ENCODE results near the gene HNRNPA3.
"Not testable (repeated sequence)": the region's sequence is repeated elsewhere in the genome, so short reads cannot be mapped to it uniquely, and the experiment has no call there.

Gene HNRNPA3

DNA sequence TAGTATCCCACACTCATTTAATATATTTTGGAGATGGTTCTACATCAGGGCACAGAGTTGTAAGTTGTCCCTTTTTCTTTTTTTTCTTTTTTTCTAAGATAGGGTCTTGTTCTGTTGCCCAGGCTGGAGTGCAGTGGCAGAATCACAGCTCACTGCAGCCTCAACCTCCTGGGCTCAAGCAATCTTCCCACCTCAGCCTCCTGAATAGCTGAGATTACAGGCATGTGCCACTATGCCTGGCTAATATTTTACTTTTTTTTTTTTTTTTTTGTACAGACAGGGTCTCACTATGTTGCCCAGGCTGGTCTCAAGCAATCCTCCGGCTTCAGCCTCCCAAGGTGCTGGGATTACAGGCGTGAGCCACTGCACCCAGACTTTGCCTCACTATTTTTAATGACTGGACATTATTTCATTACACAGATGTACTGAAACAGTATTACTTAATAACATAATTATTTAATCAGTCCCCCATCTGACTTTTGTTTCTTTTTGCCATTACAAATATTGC, 34.0 kb downstream of the HNRNPA3 start:
- H3K9ac ChIP-seq (ENCODE audit: low read depth, low read length, poor library complexity); H2BK5ac ChIP-seq (ENCODE audit: low read length); H4K8ac ChIP-seq (ENCODE audit: low read depth, low read length); H3K14ac ChIP-seq (ENCODE audit: low read length); H3K23ac ChIP-seq (ENCODE audit: low read depth, low read length, poor library complexity); H3K27me3 ChIP-seq (ENCODE audit: control insufficient read depth in 3 of 3, insufficient read depth in 3 of 3, low read depth in 1 of 3, low read length in 3 of 3); H3K27ac ChIP-seq (replicated peaks; ENCODE audit: low read length); H2BK12ac ChIP-seq (ENCODE audit: low read length); H3K18ac ChIP-seq (ENCODE audit: low read length); H3K4ac ChIP-seq (ENCODE audit: low read length); H3K4me1 ChIP-seq (ENCODE audit: control insufficient read depth in 2 of 2, insufficient read depth in 1 of 2, low read depth in 1 of 2, low read length in 2 of 2); H2BK120ac ChIP-seq (ENCODE audit: low read depth, low read length); H2AFZ ChIP-seq (ENCODE audit: low read length); H4K91ac ChIP-seq (ENCODE audit: low read depth, low read length, poor library complexity); H3K79me1 ChIP-seq (ENCODE audit: low read depth, low read length); H2AK5ac ChIP-seq (ENCODE audit: low read depth, low read length); DNase-seq (ENCODE audit: low spot score); H3K4me2 ChIP-seq (ENCODE audit: insufficient read depth, low read length, poor library complexity, severe bottlenecking); H2BK15ac ChIP-seq (ENCODE audit: low read length); H3K4me3 ChIP-seq (ENCODE audit: low read length in 2 of 2); H3K9me3 ChIP-seq (replicated peaks in 1 of 2; ENCODE audit: control insufficient read depth in 2 of 2, insufficient read depth in 1 of 2, low read depth in 1 of 2, low read length in 2 of 2): not testable (repeated sequence)
- no CpG with 5 or more reads among the region's 2 CpGs for WGBS, 2 donors (ENCODE audit: extremely low coverage in 2 of 2, insufficient read length in 2 of 2, insufficient replicate concordance in 1 of 2)
- peaks cover 0 to 23% of the 10 kb centered on the region in 2 donors for H3K36me3 ChIP-seq (replicated peaks in 1 of 2; ENCODE audit: control insufficient read depth in 2 of 2, insufficient read depth in 2 of 2, low read length in 2 of 2)

DNA sequence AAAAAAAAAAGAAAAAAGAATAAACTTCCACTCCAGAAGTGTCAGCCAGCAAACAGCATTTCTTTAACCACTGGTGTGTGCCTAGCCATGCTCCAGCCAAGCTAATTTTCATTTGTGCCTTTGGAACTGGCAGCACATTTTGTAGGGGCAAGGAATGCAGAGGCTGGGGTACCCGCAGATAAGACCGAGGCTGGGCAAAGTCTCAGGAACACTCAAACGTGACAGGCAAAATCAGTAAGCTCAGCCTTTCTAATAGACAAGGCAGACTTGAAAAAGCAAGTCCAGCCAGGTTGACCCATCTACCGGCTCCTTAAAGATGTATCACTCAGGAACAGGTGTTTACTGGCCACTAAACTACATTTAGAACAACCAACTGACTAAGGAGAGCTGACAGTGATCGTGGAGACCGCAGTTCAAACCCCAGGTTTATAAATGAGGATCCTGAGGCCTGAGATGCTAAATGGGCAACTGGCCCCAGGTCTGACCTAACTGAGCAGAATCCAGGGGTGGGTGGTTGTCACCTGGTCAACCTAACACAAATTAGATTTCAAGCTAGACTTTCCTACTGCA, 35.2 kb downstream of the HNRNPA3 start:
- peaks cover 0 to 3% of the 10 kb centered on the region in 2 donors for H3K9me3 ChIP-seq (replicated peaks in 1 of 2; ENCODE audit: control insufficient read depth in 2 of 2, insufficient read depth in 1 of 2, low read depth in 1 of 2, low read length in 2 of 2)
- no CpG with 5 or more reads among the region's 6 CpGs for WGBS, 2 donors (ENCODE audit: extremely low coverage in 2 of 2, insufficient read length in 2 of 2, insufficient replicate concordance in 1 of 2)

DNA sequence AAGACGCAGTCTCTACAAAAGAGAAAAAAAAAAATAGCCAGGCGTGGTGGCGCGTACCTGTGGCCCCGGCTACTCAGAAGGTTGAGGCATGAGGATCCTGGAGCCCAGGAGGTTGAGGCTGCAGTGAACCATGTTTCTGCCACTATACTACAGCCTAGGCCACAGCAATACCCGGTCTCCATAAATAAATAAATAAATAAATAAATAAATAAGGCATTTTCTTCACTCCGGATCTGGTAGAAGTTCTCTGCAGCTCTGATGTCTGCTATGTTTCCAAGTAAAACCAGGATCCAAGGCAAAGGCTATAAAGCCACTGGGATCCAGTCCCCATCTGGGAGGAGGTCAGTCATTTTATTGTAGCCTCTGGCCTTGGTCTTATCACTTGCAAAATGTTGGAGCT, 36.4 kb downstream of the HNRNPA3 start:
- Histone ChIP-seq H2BK12ac (ENCODE audit: low read length) (no peak overlapping the region), H3K4me1 (ENCODE audit: control insufficient read depth in 2 of 2, insufficient read depth in 1 of 2, low read depth in 1 of 2, low read length in 2 of 2) (peaks cover 0 to 3% of the 10 kb centered on the region in 2 donors), H3K4me2 (ENCODE audit: insufficient read depth, low read length, poor library complexity, severe bottlenecking) (no peak overlapping the region), H2BK120ac (ENCODE audit: low read depth, low read length) (no peak overlapping the region), H4K8ac (ENCODE audit: low read depth, low read length) (no peak overlapping the region), H3K27ac (replicated peaks; ENCODE audit: low read length) (no peak overlapping the region), H3K9me3 (replicated peaks in 1 of 2; ENCODE audit: control insufficient read depth in 2 of 2, insufficient read depth in 1 of 2, low read depth in 1 of 2, low read length in 2 of 2) (peaks cover 0 to 3% of the 10 kb centered on the region in 2 donors), H3K23ac (ENCODE audit: low read depth, low read length, poor library complexity) (no peak overlapping the region), H2BK5ac (ENCODE audit: low read length) (no peak overlapping the region), H2BK15ac (ENCODE audit: low read length) (no peak overlapping the region), H3K4me3 (ENCODE audit: low read length in 2 of 2) (no peak overlapping the region), H3K18ac (ENCODE audit: low read length) (no peak overlapping the region), H2AK5ac (ENCODE audit: low read depth, low read length) (no peak overlapping the region), H3K9ac (ENCODE audit: low read depth, low read length, poor library complexity) (no peak overlapping the region), H3K4ac (ENCODE audit: low read length) (no peak overlapping the region), H3K27me3 (ENCODE audit: control insufficient read depth in 3 of 3, insufficient read depth in 3 of 3, low read depth in 1 of 3, low read length in 3 of 3) (no peaks in the 10 kb centered on the region), H3K14ac (ENCODE audit: low read length) (no peak overlapping the region), H3K79me1 (ENCODE audit: low read depth, low read length) (no peaks in the 10 kb centered on the region), H2AFZ (ENCODE audit: low read length) (no peak overlapping the region), H3K36me3 (replicated peaks in 1 of 2; ENCODE audit: control insufficient read depth in 2 of 2, insufficient read depth in 2 of 2, low read length in 2 of 2) (peaks cover 0 to 41% of the 10 kb centered on the region in 2 donors), H4K91ac (ENCODE audit: low read depth, low read length, poor library complexity) (no peak overlapping the region)
- WGBS, 2 donors (ENCODE audit: extremely low coverage in 2 of 2, insufficient read length in 2 of 2, insufficient replicate concordance in 1 of 2): no CpG with 5 or more reads among the region's 7 CpGs
- DNase-seq (ENCODE audit: low spot score): no peak

More for the DNA sequence above, 35.2 kb downstream of the HNRNPA3 start:
- Histone ChIP-seq H2BK12ac (ENCODE audit: low read length) (no peak overlapping the region), H3K23ac (ENCODE audit: low read depth, low read length, poor library complexity) (no peak overlapping the region), H2BK15ac (ENCODE audit: low read length) (no peak overlapping the region), H3K4me2 (ENCODE audit: insufficient read depth, low read length, poor library complexity, severe bottlenecking) (no peak overlapping the region), H2AK5ac (ENCODE audit: low read depth, low read length) (no peak overlapping the region), H2BK5ac (ENCODE audit: low read length) (no peak overlapping the region), H3K79me1 (ENCODE audit: low read depth, low read length) (no peaks in the 10 kb centered on the region), H3K27ac (replicated peaks; ENCODE audit: low read length) (no peak overlapping the region), H2BK120ac (ENCODE audit: low read depth, low read length) (no peak overlapping the region), H3K4ac (ENCODE audit: low read length) (no peak overlapping the region), H3K27me3 (ENCODE audit: control insufficient read depth in 3 of 3, insufficient read depth in 3 of 3, low read depth in 1 of 3, low read length in 3 of 3) (no peaks in the 10 kb centered on the region), H3K36me3 (replicated peaks in 1 of 2; ENCODE audit: control insufficient read depth in 2 of 2, insufficient read depth in 2 of 2, low read length in 2 of 2) (peaks cover 0 to 30% of the 10 kb centered on the region in 2 donors), H3K18ac (ENCODE audit: low read length) (no peak overlapping the region), H4K91ac (ENCODE audit: low read depth, low read length, poor library complexity) (no peak overlapping the region), H3K4me1 (ENCODE audit: control insufficient read depth in 2 of 2, insufficient read depth in 1 of 2, low read depth in 1 of 2, low read length in 2 of 2) (peaks cover 4 to 5% of the 10 kb centered on the region in 2 donors), H3K14ac (ENCODE audit: low read length) (no peak overlapping the region), H3K4me3 (ENCODE audit: low read length in 2 of 2) (no peak overlapping the region), H2AFZ (ENCODE audit: low read length) (no peak overlapping the region), H4K8ac (ENCODE audit: low read depth, low read length) (no peak overlapping the region), H3K9ac (ENCODE audit: low read depth, low read length, poor library complexity) (no peak overlapping the region)
- DNase-seq (ENCODE audit: low spot score): no peak

DNA sequence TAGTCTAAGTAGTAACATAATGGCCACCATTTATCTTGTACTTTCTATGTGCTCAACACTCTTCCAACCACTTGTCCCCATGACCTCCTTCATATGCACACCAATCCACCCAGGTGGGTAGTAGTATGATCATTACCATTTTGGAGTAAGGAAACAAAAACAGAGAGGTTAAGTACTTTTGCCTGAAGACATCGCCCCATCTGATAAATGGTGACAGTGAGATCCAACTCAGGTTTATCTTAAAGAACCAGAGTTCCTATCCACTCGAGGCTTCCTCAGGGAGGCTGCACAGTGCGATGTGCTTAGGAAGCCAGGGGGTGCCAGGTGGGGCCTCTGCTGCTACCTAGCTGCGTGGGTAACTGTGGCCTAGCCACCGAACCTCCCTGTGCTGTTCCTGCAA, 37.9 kb downstream of the HNRNPA3 start:
- peaks cover 0 to 51% of the 10 kb centered on the region in 2 donors for H3K36me3 ChIP-seq (replicated peaks in 1 of 2; ENCODE audit: control insufficient read depth in 2 of 2, insufficient read depth in 2 of 2, low read length in 2 of 2)

More for the DNA sequence above, 37.9 kb downstream of the HNRNPA3 start:
- H2BK12ac ChIP-seq (ENCODE audit: low read length): no peak overlapping the region
- no peak overlapping the region for H2BK5ac ChIP-seq (ENCODE audit: low read length)
- no peak overlapping the region for H2AFZ ChIP-seq (ENCODE audit: low read length)
- H3K23ac ChIP-seq (ENCODE audit: low read depth, low read length, poor library complexity): no peak overlapping the region
- peaks cover 0 to 3% of the 10 kb centered on the region in 2 donors for H3K9me3 ChIP-seq (replicated peaks in 1 of 2; ENCODE audit: control insufficient read depth in 2 of 2, insufficient read depth in 1 of 2, low read depth in 1 of 2, low read length in 2 of 2)
- H3K9ac ChIP-seq (ENCODE audit: low read depth, low read length, poor library complexity): no peak overlapping the region
- no peaks in the 10 kb centered on the region for H3K27me3 ChIP-seq (ENCODE audit: control insufficient read depth in 3 of 3, insufficient read depth in 3 of 3, low read depth in 1 of 3, low read length in 3 of 3)
- H3K18ac ChIP-seq (ENCODE audit: low read length): no peak overlapping the region
- WGBS, 2 donors (ENCODE audit: extremely low coverage in 2 of 2, insufficient read length in 2 of 2, insufficient replicate concordance in 1 of 2): no CpG with 5 or more reads among the region's 5 CpGs
- H3K4me3 ChIP-seq (ENCODE audit: low read length in 2 of 2): no peak overlapping the region
- DNase-seq (ENCODE audit: low spot score): no peak
- H3K4me2 ChIP-seq (ENCODE audit: insufficient read depth, low read length, poor library complexity, severe bottlenecking): no peak overlapping the region
- H2BK120ac ChIP-seq (ENCODE audit: low read depth, low read length): no peak overlapping the region
- H2BK15ac ChIP-seq (ENCODE audit: low read length): no peak overlapping the region
- no peak overlapping the region for H4K8ac ChIP-seq (ENCODE audit: low read depth, low read length)
- H3K27ac ChIP-seq (replicated peaks; ENCODE audit: low read length): no peak overlapping the region
- H3K4ac ChIP-seq (ENCODE audit: low read length): no peak overlapping the region
- peaks cover 0 to 1% of the 10 kb centered on the region in 2 donors for H3K4me1 ChIP-seq (ENCODE audit: control insufficient read depth in 2 of 2, insufficient read depth in 1 of 2, low read depth in 1 of 2, low read length in 2 of 2)
- no peak overlapping the region for H4K91ac ChIP-seq (ENCODE audit: low read depth, low read length, poor library complexity)
- H3K14ac ChIP-seq (ENCODE audit: low read length): no peak overlapping the region
- no peaks in the 10 kb centered on the region for H3K79me1 ChIP-seq (ENCODE audit: low read depth, low read length)
- H2AK5ac ChIP-seq (ENCODE audit: low read depth, low read length): no peak overlapping the region

All from neuronal stem cell (in vitro differentiated cells).